Measurements from ENCODE around the gene CD33.
"Not testable (repeated sequence)": the region's sequence is repeated elsewhere in the genome, so short reads cannot be mapped to it uniquely, and the experiment has no call there.

CD33 gene

DNA sequence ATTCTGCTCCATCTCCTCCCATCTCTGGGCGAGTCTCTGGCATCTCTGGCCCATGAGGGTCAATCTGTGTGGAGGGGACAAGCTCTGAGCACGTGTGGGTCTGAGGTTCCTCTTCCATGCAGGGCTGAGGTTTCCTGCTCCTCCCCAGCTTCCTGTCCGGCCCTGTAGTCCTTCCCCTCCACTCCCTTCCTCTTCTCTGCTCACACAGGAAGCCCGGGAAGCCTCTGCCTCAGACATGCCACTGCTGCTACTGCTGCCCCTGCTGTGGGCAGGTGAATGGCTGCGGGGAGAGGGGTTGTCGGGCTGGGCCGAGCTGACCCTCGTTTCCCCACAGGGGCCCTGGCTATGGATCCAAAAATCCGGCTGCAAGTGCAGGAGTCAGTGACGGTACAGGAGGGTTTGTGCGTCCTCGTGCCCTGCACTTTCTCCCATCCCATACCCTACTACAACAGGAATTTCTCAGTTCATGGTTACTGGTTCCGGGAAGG is 14.0 kb upstream of the CD33 start:
- not testable (repeated sequence) for DNase-seq (ENCODE audit: low spot score)

DNA sequence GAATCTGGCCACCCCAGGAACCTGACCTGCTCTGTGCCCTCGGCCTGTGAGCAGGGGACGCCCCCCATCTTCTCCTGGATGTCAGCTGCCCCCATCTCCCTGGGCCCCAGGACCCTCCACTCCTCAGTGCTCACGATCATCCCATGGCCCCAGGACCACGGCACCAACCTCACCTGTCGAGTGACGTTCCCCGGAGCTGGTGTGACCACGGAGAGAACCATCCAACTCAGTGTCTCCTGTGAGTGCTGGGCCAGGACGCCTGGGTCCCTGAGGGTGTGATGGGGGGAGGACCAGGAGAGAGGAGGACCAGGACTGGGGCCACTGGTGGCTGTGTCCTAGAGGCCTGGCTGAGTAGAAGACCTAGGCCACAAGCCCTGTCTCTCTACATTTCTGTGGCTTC is 13.0 kb upstream of the CD33 start:
- no peak for DNase-seq (ENCODE audit: low spot score)

DNA sequence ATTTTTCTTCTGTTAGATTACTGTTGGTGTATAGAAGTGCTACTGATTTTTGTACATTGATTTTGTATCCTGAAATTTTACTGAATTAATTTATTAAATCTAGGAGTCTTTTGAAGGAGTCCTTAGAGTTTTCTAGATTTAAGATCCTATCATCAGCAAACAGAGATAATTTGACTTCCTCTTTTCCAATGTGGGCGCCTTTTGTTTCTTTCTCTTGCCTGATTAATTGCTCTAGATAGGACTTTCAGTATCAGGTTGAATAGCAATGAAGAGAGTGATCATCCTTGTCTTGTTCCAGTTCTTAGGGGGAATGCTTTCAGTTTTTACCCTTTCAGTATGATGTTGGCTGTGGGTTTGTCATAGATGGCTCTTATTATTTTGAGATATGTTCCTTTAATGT is 5.6 kb upstream of the CD33 start:
- DNase-seq (ENCODE audit: low spot score), result no peak

GRCh38 chr19:51219971-51220370 is 4.9 kb upstream of the CD33 start:
- DNase-seq (ENCODE audit: low spot score), result no peak

- no peak for DNase-seq (ENCODE audit: low spot score)
Measured at GRCh38 chr19:51220996-51221395, 3.9 kb upstream of the CD33 start.

GRCh38 chr19:51224163-51224641 is 678 bp upstream of the CD33 start:
- DNase-seq (ENCODE audit: low spot score), result no peak

- no peak for DNase-seq (ENCODE audit: low spot score)
Measured at GRCh38 chr19:51226067-51226466, 1.2 kb downstream of the CD33 start.

DNA sequence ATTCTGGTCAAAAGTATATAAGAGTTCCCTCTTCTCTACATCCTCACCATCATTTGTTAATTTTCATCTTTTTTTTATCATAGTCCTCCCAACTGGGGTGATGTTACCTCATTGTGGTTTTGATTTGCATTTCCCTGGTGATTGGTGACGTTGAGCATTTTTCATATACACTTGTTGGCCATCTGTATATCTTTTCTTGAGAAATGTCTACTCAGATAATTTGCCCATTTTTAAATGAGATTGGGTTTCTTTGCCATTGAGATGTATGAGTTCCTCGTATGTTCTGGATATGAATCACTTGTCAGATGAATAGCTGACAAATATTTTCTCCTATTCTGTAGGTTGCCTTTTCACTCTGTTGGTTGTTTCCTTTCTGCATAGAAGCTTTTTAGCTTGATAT is 2.4 kb downstream of the CD33 start:
- DNase-seq (ENCODE audit: low spot score), result no peak

DNA sequence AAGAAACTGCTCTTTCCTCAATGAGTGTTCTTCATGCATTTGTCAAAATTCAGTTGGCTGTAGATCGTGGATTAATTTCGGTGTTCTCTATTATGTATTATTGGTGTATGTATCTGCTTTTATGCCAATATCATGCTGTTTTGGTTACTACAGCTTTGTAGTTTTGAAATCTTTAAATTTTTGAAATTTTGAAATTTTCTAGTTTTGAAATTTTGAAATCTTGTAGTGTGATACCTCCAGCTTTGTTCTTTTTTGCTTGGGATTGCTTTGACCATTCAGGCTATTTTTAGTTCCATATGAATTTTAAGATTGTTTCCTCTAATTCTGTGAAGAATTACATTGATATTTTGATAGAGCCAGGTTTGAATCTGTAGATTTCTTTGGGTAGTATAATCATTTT is 3.1 kb downstream of the CD33 start:
- DNase-seq (ENCODE audit: low spot score), result no peak

DNA sequence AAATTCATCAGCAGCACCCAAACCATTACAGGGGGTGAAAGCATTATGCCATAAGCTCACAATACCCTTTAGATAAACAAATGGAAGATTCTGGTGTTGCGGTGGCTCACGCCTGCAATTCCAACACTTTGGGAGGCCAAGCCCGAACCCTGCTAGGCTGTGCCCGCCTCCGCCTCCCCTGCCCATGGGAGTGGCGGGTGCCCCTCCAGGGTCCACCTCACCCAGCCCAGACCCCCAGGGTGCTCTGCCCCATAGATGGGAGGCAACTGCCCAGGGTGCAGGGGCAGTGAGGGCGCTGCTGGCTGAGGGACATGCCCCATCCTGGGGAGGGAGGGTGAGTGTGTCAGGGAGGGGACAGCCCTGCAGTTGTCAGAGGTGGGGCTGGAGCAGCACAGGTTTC is 16.0 kb downstream of the CD33 start:
- no peak for DNase-seq (ENCODE audit: low spot score)

DNA sequence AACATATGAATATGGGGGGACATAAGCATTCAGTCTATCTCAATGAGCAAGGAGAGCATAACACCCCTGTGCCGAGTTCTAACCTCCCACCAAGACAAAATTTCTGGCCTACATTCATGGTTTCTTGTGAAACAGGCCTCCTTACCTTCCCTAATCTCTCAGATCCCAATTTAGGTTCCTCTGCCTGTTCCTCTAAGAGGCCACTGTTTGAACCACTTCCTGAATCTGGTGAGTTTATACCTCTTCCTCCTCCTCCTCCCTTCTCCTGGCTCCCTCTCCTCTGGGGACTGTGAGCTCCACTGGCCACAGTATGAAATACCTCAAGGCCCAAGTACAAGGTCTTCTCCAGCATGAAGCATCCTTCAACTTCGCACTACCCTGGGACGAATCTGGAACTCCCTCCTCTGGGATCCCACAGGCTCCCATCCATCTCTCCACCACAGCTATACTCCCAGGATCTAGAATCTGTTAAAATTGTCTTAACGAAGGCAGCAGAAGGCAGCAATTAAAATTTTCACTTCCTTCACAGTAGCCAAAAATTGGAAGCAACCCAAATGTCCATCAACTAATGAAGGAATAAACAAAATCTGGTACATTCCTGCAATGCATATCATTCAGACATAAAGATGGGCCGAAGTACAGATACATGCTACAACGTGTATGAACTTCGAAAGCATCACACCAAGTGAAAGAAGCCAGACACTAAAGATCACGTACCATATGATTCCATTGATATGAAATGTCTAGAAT is 18.2 kb downstream of the CD33 start:
- DNase-seq (ENCODE audit: low spot score), result no peak

- DNase-seq (ENCODE audit: low spot score), result no peak
Measured at GRCh38 chr19:51246164-51246552, 21.3 kb downstream of the CD33 start.

- no peak for DNase-seq (ENCODE audit: low spot score)
Measured at GRCh38 chr19:51247972-51248590, 23.2 kb downstream of the CD33 start.

DNA sequence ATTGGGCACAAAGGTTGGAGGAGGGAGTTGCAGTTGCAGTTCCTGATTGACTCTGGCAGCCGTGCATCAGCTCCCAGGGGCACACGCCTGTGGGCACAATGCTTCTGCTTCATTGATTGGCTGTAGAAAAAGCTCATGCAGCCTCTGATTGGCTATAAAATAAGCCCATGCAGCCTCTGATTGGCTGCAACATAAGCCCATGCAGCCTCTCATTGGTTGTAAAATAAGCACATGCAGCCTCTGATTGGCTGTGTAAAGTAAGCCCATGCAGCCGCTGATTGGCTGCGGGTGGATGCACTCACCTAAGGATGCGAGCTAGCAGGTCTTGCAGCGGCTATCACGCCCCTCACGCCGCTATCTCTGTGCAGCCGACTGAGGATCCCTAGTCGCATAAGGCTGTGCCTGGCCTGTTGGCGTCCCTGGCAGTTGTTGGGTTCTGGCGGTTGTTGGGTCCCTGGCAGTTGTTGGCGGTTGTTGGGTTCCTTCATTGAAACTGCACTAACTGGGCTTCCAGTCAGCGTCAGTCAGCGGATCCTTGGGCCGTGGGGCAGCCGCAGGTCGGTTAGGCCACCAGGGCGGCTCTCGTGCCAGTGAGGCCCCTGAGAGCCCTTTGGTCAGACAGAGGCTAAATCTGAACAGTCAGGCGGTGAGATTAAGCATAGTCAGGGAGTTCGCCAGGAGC is 26.0 kb downstream of the CD33 start, which contains the start of gene SIGLECL1:
SIGLECL1 (plus strand) TSS at position 295 of the 682 bp plus-strand sequence. CDS start 12,993 bp downstream, outside the sequence.
- DNase-seq (ENCODE audit: low spot score), result no peak

- no peak for DNase-seq (ENCODE audit: low spot score)
Measured at GRCh38 chr19:51251468-51251820, 26.6 kb downstream of the CD33 start.

DNA sequence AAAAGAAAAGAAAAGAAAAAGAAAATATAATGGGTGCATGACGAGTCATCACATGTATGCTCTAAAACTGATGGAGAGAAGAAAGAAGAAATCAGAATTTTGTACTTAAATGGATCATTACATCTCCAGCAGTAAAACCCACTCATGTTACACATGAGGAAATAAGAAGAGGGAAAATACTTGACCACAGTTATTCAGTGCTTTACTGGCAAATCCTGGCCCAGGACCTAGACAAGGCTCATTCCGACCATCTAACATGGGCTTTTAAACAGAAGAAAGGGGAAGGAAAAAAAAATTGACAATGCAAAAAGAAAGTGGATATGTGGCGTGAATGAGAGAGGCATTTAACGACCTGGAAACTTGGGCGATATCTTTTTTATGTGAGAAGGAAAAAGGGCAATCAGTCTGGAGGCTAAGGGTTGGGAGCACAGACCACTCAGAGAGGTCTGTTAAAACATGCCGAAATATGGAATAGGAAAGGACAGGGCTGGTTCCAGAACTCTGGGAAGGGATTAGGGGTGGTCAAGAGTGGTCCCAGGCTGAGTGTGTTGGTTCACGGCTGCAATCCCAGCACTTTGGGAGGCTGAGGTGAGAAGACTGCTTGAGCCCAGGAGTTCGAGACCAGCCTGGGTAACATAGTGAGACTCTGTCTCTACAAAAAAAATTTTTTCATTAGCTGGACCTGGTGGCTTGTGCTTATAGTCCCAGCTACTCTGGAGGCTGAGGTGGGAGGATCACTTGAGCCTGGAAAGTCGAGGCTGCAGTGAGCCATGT is 27.6 kb downstream of the CD33 start:
- no peak for DNase-seq (ENCODE audit: low spot score)

DNA sequence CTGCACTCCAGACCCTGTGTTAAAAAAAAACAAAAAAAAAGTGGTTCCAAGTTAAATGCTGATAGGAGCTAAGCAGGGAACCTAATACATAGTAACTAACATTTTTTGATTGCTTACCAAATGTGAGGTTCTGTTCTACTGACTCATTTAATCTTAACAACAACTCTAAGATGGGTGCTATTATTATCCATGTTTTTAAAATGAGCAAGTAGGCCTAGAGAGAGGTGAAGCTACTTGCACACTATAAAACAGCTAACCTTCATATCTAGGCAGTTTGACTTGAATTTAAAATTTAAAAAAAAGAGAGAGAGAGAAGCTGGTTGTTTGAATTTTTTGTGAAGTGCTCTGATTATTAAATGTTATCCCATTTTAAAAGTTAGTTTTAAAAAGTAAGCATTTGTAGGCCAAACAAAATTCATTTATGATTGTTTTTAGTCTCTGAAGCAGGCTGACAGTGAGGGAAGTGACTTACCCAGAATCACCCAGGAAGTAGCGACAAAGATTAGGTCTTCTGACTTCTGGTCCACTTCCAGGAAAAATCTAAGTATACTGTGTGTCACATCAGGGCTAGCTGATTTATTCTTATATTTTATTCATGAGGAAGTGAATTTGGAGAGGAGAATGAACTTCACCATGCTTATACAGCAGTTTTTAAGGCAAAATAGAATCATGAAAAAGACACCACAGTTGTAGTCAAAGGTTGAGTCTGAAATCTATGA is 28.4 kb downstream of the CD33 start:
- DNase-seq (ENCODE audit: low spot score), result no peak

DNA sequence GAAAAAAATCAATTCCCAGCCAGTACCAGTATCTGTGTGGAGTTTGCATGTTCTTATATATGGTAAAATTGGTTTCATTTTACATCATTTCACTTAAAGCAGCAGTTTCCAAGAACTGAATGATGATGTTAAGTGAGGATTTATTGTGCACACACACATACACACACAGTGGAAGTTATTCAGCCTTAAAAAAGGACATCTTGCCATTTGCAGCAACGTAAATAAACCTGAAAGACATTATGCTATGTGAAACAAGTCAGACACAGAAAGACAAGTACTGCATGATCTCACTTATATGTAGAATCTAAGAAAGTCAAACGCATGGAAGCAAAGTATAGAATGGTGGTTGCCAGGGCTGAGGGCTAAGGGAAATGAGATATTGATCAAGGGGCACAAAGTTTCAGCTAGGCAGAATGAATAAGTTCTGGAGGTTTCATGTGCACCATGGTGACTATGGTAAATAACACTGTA is 31.3 kb downstream of the CD33 start:
- DNase-seq (ENCODE audit: low spot score), result no peak

DNA sequence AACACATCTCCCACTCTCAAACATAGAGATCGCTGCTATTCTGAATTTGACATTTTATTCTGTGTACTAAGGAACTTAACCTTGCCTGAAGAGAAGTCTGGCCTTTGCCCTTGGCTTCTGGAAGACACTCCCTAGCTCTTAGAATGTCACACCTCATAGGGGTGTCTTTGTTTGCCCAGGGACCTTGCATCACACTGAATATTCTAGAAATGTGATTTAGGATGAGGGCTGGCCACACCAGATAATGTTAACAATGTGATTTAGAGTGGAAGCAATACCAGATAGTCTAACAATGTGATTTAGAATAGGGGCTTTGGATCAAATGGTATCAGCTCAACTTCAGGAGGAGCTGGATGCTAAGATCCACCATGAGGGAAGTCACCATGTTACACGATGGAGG is 32.6 kb downstream of the CD33 start:
- DNase-seq (ENCODE audit: low spot score), result no peak

GRCh38 chr19:51258165-51259160 is 33.6 kb downstream of the CD33 start:
- DNase-seq (ENCODE audit: low spot score), result no peak

All from CD4-positive, alpha-beta T cell treated with Interleukin-15 for 4 hours (primary cell).